SK-N-SH treated with all-trans-retinoic acid at 6 μM for 48 hours (cell line): ENCODE measurements around the gene SULT1B1.
A peak's percentile ranks its signal among the peaks of the same experiment; 100 is the strongest.

ENCODE experiments used
- ATAC-seq: fragments of 200-7000 bp; cut with Tn5 transposase; 3 replicates; pipeline ENCODE4 v1.9.1; 2020; ENCODE audit warnings: mild to moderate bottlenecking, moderate library complexity
- ARNTL ChIP-seq: fragments of 450-650 bp; formaldehyde crosslinking; IDR thresholded peaks from 2 replicates; pipeline ENCODE4 v1.5.0; 2020; ENCODE audit warnings: low read depth, mild to moderate bottlenecking, moderate library complexity, borderline replicate concordance
- BACH2 ChIP-seq: fragments of 250-450 bp; sonication (Bioruptor Pico); IDR thresholded peaks from 2 replicates; pipeline ENCODE4 v1.9.0; 2021; ENCODE audit warnings: mild to moderate bottlenecking, borderline replicate concordance
- CSDC2 ChIP-seq: fragments of 250-450 bp; sonication (Bioruptor Pico); IDR thresholded peaks from 2 replicates; pipeline ENCODE4 v1.5.0; 2020; ENCODE audit warnings: mild to moderate bottlenecking, moderate library complexity
- ESRRG ChIP-seq: fragments of 250-450 bp; sonication (Bioruptor Pico); IDR thresholded peaks from 2 replicates; pipeline ENCODE4 v1.6.1; 2021; ENCODE audit warnings: mild to moderate bottlenecking
- GLIS3 ChIP-seq: fragments of 250-450 bp; sonication (Bioruptor Pico); IDR thresholded peaks from 2 replicates; pipeline ENCODE4 v1.5.0; 2020; ENCODE audit warnings: mild to moderate bottlenecking, moderate library complexity
- ISL1 ChIP-seq: fragments of 250-450 bp; sonication (Bioruptor Pico); IDR thresholded peaks from 2 replicates; pipeline ENCODE4 v2.1.2; 2022; ENCODE audit warnings: mild to moderate bottlenecking, moderate library complexity
- OSR1 ChIP-seq: fragments of 250-450 bp; sonication (Bioruptor Pico); IDR thresholded peaks from 2 replicates; pipeline ENCODE4 v1.8.0; 2022; ENCODE audit warnings: moderate library complexity, mild to moderate bottlenecking, inconsistent platforms
- PPARA ChIP-seq: fragments of 250-450 bp; sonication (Bioruptor Pico); IDR thresholded peaks from 2 replicates; pipeline ENCODE4 v1.5.0; 2020; ENCODE audit warnings: mild to moderate bottlenecking, borderline replicate concordance
- RARB ChIP-seq: fragments of 250-450 bp; sonication (Bioruptor Pico); IDR thresholded peaks from 2 replicates; pipeline ENCODE4 v1.8.0; 2021; ENCODE audit warnings: mild to moderate bottlenecking, moderate library complexity
- SNAI2 ChIP-seq: fragments of 250-450 bp; sonication (Bioruptor Pico); IDR thresholded peaks from 2 replicates; pipeline ENCODE4 v1.5.0; 2020; ENCODE audit warnings: mild to moderate bottlenecking, moderate library complexity
- TCF4 ChIP-seq: fragments of 250-450 bp; sonication (Bioruptor Pico); IDR thresholded peaks from 2 replicates; pipeline ENCODE4 v1.8.0; 2021; ENCODE audit warnings: mild to moderate bottlenecking, moderate library complexity, borderline replicate concordance
- ZFP3 ChIP-seq: fragments of 250-450 bp; sonication (Bioruptor Pico); IDR thresholded peaks from 2 replicates; pipeline ENCODE4 v1.5.0; 2020; ENCODE audit warnings: mild to moderate bottlenecking, moderate library complexity
- ZFP30 ChIP-seq: fragments of 450-650 bp; formaldehyde crosslinking; IDR thresholded peaks from 2 replicates; pipeline ENCODE4 v1.5.0; 2022; ENCODE audit warnings: mild to moderate bottlenecking, moderate library complexity
- ZNF565 ChIP-seq: fragments of 450-650 bp; formaldehyde crosslinking; conservative IDR thresholded peaks from 2 replicates; pipeline ENCODE4 v1.5.0; 2020; ENCODE audit warnings: low read depth, mild to moderate bottlenecking, moderate library complexity
- ZNF70 ChIP-seq: fragments of 450-650 bp; formaldehyde crosslinking; IDR thresholded peaks from 2 replicates; pipeline ENCODE4 v1.5.0; 2020; ENCODE audit warnings: mild to moderate bottlenecking, moderate library complexity
- ZNF8 ChIP-seq: fragments of 450-650 bp; formaldehyde crosslinking; IDR thresholded peaks from 2 replicates; pipeline ENCODE4 v1.5.0; 2020; ENCODE audit warnings: mild to moderate bottlenecking, moderate library complexity
- TF ChIP-seq, protein P1 (sequence below): fragments of 250-450 bp; sonication (Bioruptor Pico); IDR thresholded peaks from 2 replicates; pipeline ENCODE4 v1.8.0; 2021; ENCODE audit warnings: low read depth, mild to moderate bottlenecking, moderate library complexity, borderline replicate concordance
- TF ChIP-seq, protein P2 (sequence below): fragments of 250-450 bp; sonication (Bioruptor Pico); IDR thresholded peaks from 2 replicates; pipeline ENCODE4 v1.5.1; 2021; ENCODE audit warnings: mild to moderate bottlenecking, moderate library complexity
- TF ChIP-seq, protein P3 (sequence below): fragments of 250-450 bp; sonication (Bioruptor Pico); IDR thresholded peaks from 2 replicates; pipeline ENCODE4 v1.5.0; 2020; ENCODE audit warnings: mild to moderate bottlenecking, moderate library complexity
- TF ChIP-seq, protein P4 (sequence below): fragments of 250-450 bp; sonication (Bioruptor Pico); IDR thresholded peaks from 2 replicates; pipeline ENCODE4 v1.8.0; 2020; ENCODE audit warnings: mild to moderate bottlenecking, moderate library complexity, borderline replicate concordance
- TF ChIP-seq, protein P5 (sequence below): fragments of 250-450 bp; sonication (Bioruptor Pico); IDR thresholded peaks from 2 replicates; pipeline ENCODE4 v1.5.1; 2020; ENCODE audit warnings: low read depth, mild to moderate bottlenecking, moderate library complexity

Gene SULT1B1

GRCh38 chr4:69760455-69760854 lies at the start of gene SULT1B1:
TSS of gene SULT1B1 (minus strand) at chr4:69760620. CDS start at chr4:69755217, 5,403 bp downstream.
- peak; percentile 78 for ATAC-seq
- no peak for TF ChIP-seq ZNF8
- no peak for TF ChIP-seq TCF4 (CRISPR knock-in tag)
- no peak for TF ChIP-seq RARB
- TF ChIP-seq, protein P1, sequence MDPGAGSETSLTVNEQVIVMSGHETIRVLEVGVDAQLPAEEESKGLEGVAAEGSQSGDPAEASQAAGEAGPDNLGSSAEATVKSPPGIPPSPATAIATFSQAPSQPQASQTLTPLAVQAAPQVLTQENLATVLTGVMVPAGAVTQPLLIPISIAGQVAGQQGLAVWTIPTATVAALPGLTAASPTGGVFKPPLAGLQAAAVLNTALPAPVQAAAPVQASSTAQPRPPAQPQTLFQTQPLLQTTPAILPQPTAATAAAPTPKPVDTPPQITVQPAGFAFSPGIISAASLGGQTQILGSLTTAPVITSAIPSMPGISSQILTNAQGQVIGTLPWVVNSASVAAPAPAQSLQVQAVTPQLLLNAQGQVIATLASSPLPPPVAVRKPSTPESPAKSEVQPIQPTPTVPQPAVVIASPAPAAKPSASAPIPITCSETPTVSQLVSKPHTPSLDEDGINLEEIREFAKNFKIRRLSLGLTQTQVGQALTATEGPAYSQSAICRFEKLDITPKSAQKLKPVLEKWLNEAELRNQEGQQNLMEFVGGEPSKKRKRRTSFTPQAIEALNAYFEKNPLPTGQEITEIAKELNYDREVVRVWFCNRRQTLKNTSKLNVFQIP (CRISPR knock-in tag): no peak
- no peak for TF ChIP-seq PPARA
- TF ChIP-seq, protein P2, sequence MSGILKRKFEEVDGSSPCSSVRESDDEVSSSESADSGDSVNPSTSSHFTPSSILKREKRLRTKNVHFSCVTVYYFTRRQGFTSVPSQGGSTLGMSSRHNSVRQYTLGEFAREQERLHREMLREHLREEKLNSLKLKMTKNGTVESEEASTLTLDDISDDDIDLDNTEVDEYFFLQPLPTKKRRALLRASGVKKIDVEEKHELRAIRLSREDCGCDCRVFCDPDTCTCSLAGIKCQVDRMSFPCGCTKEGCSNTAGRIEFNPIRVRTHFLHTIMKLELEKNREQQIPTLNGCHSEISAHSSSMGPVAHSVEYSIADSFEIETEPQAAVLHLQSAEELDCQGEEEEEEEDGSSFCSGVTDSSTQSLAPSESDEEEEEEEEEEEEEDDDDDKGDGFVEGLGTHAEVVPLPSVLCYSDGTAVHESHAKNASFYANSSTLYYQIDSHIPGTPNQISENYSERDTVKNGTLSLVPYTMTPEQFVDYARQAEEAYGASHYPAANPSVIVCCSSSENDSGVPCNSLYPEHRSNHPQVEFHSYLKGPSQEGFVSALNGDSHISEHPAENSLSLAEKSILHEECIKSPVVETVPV: no peak
- no peak for TF ChIP-seq ESRRG (CRISPR knock-in tag)
- TF ChIP-seq ARNTL (CRISPR knock-in tag): no peak
- TF ChIP-seq ZFP30 (CRISPR knock-in tag): no peak
- TF ChIP-seq OSR1 (CRISPR knock-in tag): no peak
- TF ChIP-seq, protein P3, sequence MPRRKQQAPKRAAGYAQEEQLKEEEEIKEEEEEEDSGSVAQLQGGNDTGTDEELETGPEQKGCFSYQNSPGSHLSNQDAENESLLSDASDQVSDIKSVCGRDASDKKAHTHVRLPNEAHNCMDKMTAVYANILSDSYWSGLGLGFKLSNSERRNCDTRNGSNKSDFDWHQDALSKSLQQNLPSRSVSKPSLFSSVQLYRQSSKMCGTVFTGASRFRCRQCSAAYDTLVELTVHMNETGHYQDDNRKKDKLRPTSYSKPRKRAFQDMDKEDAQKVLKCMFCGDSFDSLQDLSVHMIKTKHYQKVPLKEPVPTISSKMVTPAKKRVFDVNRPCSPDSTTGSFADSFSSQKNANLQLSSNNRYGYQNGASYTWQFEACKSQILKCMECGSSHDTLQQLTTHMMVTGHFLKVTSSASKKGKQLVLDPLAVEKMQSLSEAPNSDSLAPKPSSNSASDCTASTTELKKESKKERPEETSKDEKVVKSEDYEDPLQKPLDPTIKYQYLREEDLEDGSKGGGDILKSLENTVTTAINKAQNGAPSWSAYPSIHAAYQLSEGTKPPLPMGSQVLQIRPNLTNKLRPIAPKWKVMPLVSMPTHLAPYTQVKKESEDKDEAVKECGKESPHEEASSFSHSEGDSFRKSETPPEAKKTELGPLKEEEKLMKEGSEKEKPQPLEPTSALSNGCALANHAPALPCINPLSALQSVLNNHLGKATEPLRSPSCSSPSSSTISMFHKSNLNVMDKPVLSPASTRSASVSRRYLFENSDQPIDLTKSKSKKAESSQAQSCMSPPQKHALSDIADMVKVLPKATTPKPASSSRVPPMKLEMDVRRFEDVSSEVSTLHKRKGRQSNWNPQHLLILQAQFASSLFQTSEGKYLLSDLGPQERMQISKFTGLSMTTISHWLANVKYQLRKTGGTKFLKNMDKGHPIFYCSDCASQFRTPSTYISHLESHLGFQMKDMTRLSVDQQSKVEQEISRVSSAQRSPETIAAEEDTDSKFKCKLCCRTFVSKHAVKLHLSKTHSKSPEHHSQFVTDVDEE (CRISPR knock-in tag): no peak

GRCh38 chr4:69800599-69800998 lies 40.2 kb upstream of the SULT1B1 start:
- ATAC-seq: peak; percentile 84
- no peak for TF ChIP-seq OSR1 (CRISPR knock-in tag)
- TF ChIP-seq ISL1 (CRISPR knock-in tag): peak; percentile 63

DNA sequence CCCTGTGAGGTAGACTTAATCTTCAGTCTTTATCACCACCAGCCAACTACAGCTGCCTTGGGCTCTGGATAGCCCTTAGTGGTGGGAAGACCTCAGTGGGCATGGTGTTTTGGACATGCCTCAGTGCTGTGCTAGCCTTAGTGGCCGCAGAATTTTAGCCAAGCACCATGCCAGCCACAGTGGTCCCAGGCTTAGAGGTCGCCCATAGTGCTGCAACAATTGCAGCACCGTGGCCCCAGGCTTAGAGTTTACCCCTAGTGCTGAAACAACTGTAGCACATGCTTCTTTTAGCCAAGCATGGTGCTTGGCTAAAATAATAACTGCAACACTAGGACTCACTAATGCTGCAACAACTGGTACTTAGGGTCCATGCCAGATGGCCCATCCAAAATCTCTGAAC lies 38.9 kb upstream of the SULT1B1 start:
- no peak for ATAC-seq
- TF ChIP-seq ZNF70 (no peak), ZFP30 (CRISPR knock-in tag) (no peak), PPARA (no peak), ARNTL (CRISPR knock-in tag) (no peak), CSDC2 (CRISPR knock-in tag) (no peak), ZNF8 (no peak), TCF4 (CRISPR knock-in tag) (no peak), ZNF565 (CRISPR knock-in tag) (no peak), BACH2 (CRISPR knock-in tag) (no peak), ZFP3 (CRISPR knock-in tag) (no peak), ISL1 (CRISPR knock-in tag) (no peak), SNAI2 (no peak), RARB (no peak), ESRRG (CRISPR knock-in tag) (no peak), GLIS3 (CRISPR knock-in tag) (no peak)
- TF ChIP-seq, protein P3 (CRISPR knock-in tag): no peak
- TF ChIP-seq, protein P2: no peak
- TF ChIP-seq, protein P4, sequence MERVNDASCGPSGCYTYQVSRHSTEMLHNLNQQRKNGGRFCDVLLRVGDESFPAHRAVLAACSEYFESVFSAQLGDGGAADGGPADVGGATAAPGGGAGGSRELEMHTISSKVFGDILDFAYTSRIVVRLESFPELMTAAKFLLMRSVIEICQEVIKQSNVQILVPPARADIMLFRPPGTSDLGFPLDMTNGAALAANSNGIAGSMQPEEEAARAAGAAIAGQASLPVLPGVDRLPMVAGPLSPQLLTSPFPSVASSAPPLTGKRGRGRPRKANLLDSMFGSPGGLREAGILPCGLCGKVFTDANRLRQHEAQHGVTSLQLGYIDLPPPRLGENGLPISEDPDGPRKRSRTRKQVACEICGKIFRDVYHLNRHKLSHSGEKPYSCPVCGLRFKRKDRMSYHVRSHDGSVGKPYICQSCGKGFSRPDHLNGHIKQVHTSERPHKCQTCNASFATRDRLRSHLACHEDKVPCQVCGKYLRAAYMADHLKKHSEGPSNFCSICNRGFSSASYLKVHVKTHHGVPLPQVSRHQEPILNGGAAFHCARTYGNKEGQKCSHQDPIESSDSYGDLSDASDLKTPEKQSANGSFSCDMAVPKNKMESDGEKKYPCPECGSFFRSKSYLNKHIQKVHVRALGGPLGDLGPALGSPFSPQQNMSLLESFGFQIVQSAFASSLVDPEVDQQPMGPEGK (CRISPR knock-in tag): no peak
- TF ChIP-seq, protein P1 (CRISPR knock-in tag): no peak
- TF ChIP-seq, protein P5, sequence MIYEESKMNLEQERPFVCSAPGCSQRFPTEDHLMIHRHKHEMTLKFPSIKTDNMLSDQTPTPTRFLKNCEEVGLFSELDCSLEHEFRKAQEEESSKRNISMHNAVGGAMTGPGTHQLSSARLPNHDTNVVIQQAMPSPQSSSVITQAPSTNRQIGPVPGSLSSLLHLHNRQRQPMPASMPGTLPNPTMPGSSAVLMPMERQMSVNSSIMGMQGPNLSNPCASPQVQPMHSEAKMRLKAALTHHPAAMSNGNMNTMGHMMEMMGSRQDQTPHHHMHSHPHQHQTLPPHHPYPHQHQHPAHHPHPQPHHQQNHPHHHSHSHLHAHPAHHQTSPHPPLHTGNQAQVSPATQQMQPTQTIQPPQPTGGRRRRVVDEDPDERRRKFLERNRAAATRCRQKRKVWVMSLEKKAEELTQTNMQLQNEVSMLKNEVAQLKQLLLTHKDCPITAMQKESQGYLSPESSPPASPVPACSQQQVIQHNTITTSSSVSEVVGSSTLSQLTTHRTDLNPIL (CRISPR knock-in tag): no peak
